Heart left ventricle (tissue), 13 donors: ENCODE measurements around the gene KDELR3.

ENCODE experiments used
- POLR2A ChIP-seq, 2 donors: fragments of 450-650 bp; IDR thresholded peaks; one replicate each; pipeline ENCODE4 v1.6.1; 2017; ENCODE audit warnings: antibody characterized with exemption in 2 of 2, mild to moderate bottlenecking in 2 of 2, moderate library complexity in 2 of 2
- TF ChIP-seq, protein P1 (sequence below), 12 donors: fragments of 200-600 bp; sonication (generic) in 4 of 12; IDR thresholded peaks; one replicate each; pipeline versions ENCODE4 v1.5.0 to v1.8.0; 2018 to 2022; ENCODE audit warnings: antibody characterized with exemption in 12 of 12, mild to moderate bottlenecking in 5 of 12
- donor health status: ischemic (EF 13 %, LVEDD 7.1; RV severe dilation, severe dysfunction).
- donor health status: DM: no; HTN: yes; CAD: no.
- donor health status: DM: no; HTN: no; CAD: no.
- donor health status: ischemic (EF 25% LVEDD 6.9; RV normal size, moderate dysfunction).
- donor health status: ischemic (EF 25% LVEDD 5.7; RV mildly dilated, moderate dysfunction).
- donor health status: ischemic (EF 35%, LVEDD 5.7; RV mildly dilated, moderate dysfunction).
- donor health status: nonischemic (EF 11% LVEDD 7.7; RV severe dilation, severe dysfunction).
- donor health status: DM: yes; HTN: yes; CAD: no.
- donor health status: PGD.
- donor health status: ischemic (EF 29% LVEDD 5.4; RV normal size, mild dysfunction).
- donor health status: nonischemic (EF 23%, LVEDD 6.1; RV moderate dilation, normal function).

DNA sequence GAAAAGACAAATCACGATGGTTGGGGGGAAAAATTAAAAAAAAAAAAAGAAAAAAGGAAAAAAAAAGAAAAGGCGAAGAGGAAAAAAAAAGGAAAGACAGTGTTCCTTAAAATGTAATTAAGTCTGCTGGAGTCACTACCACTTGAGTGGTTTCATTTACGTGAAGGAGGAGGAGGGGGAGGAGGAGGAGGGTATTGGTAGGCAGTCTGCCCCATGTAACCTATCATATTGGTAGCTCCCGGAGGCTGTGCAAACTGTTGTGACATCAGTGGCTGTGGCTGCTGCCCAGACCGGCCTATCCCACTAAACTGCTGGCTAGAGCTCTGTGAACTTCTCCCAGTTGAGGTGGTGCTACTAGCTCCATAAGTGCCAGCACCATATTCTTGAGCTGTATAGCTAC, 17.9 kb downstream of the KDELR3 start:
- TF ChIP-seq, protein P1, sequence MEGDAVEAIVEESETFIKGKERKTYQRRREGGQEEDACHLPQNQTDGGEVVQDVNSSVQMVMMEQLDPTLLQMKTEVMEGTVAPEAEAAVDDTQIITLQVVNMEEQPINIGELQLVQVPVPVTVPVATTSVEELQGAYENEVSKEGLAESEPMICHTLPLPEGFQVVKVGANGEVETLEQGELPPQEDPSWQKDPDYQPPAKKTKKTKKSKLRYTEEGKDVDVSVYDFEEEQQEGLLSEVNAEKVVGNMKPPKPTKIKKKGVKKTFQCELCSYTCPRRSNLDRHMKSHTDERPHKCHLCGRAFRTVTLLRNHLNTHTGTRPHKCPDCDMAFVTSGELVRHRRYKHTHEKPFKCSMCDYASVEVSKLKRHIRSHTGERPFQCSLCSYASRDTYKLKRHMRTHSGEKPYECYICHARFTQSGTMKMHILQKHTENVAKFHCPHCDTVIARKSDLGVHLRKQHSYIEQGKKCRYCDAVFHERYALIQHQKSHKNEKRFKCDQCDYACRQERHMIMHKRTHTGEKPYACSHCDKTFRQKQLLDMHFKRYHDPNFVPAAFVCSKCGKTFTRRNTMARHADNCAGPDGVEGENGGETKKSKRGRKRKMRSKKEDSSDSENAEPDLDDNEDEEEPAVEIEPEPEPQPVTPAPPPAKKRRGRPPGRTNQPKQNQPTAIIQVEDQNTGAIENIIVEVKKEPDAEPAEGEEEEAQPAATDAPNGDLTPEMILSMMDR (IDR thresholded peaks at IDR 0.05): no peak
- no peak for TF ChIP-seq POLR2A (IDR thresholded peaks at IDR 0.05)
